Measurements from ENCODE around the gene ITPR2. TPM values are rescaled to one million over a fixed set of nuclear protein-coding genes. Genes with fewer than 3 reads are reported as not detected.

The ITPR2 gene
- polyA plus RNA-seq, 1 donor from 2014 or later, result 27.5 TPM

GRCh38 chr12:26861690-26862089, 28.7 kb upstream of the ITPR2 start:
- no peaks in the 10 kb centered on the region for H3K36me3 Mint-ChIP-seq
- H3K27me3 Mint-ChIP-seq, result no peaks in the 10 kb centered on the region
- no peak overlapping the region for H3K4me3 Mint-ChIP-seq
- H3K4me1 Mint-ChIP-seq, result peaks cover 0 to 3% (median 0%) of the 10 kb centered on the region in 3 donors
- H3K9me3 Mint-ChIP-seq, result peaks cover 0 to 3% (median 0%) of the 10 kb centered on the region in 3 donors
- H3K27ac Mint-ChIP-seq, result no peak overlapping the region

GRCh38 chr12:26857465-26858176, 24.6 kb upstream of the ITPR2 start:
- no peak overlapping the region for H3K4me3 Mint-ChIP-seq
- H3K27me3 Mint-ChIP-seq, result no peaks in the 10 kb centered on the region
- H3K36me3 Mint-ChIP-seq, result no peaks in the 10 kb centered on the region
- peaks cover 0 to 3% (median 0%) of the 10 kb centered on the region in 3 donors for H3K9me3 Mint-ChIP-seq
- H3K27ac Mint-ChIP-seq, result no peak overlapping the region
- no peaks in the 10 kb centered on the region for H3K4me1 Mint-ChIP-seq

- no peak overlapping the region for H3K27ac Mint-ChIP-seq
- H3K36me3 Mint-ChIP-seq, result no peaks in the 10 kb centered on the region
- H3K27me3 Mint-ChIP-seq, result no peaks in the 10 kb centered on the region
- no peak overlapping the region for H3K4me3 Mint-ChIP-seq
- H3K9me3 Mint-ChIP-seq, result no peaks in the 10 kb centered on the region
- no peaks in the 10 kb centered on the region for H3K4me1 Mint-ChIP-seq
Measured at GRCh38 chr12:26855337-26855736, 22.3 kb upstream of the ITPR2 start.

- H3K36me3 Mint-ChIP-seq, result no peaks in the 10 kb centered on the region
Measured at GRCh38 chr12:26854031-26854390, 21.0 kb upstream of the ITPR2 start.

DNA sequence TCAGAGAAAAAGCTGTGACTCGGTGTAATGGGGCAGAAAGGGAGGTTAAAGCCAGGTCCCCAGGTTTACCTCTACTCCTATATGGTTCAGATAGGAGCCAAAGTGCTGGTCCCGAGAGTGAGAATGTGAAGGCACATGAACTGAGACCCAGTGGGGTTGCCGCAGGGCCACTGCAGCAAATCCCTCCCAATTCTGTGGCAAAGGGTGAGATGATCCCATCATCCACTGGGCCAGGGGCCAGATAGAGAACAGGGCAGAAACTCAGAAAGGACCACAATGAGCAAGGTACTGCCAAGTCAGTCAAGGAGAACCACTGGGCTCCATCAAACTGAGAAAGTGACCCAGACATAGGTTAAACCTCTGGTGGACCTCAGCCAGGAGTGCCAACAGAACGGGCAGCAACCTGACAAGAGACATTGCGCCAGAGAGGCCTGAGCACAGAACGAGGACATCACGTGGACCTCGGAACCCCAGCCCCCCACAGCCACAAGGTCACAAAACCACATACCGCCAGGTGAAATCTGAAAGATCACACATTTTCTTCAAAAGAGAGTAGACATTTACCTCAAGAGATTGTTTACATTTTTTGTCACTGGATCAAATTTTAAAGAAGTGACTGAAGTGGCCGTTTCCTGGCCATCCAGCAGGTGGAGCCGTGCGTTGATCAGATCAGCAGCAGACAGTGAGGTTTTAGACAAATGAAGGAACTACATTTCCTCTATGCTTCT, 20.5 kb upstream of the ITPR2 start:
- Mint-ChIP-seq H3K27me3 (no peaks in the 10 kb centered on the region), H3K27ac (peak overlapping the region in 1 of 3 donors; percentile 43), H3K9me3 (no peaks in the 10 kb centered on the region), H3K36me3 (no peaks in the 10 kb centered on the region), H3K4me3 (no peak overlapping the region), H3K4me1 (peaks cover 0 to 4% (median 0%) of the 10 kb centered on the region in 3 donors)

More at GRCh38 chr12:26854031-26854390, 21.0 kb upstream of the ITPR2 start:
- Mint-ChIP-seq H3K9me3 (no peaks in the 10 kb centered on the region), H3K27ac (no peak overlapping the region), H3K27me3 (no peaks in the 10 kb centered on the region), H3K4me1 (peaks cover 0 to 4% (median 0%) of the 10 kb centered on the region in 3 donors), H3K4me3 (no peak overlapping the region)

DNA sequence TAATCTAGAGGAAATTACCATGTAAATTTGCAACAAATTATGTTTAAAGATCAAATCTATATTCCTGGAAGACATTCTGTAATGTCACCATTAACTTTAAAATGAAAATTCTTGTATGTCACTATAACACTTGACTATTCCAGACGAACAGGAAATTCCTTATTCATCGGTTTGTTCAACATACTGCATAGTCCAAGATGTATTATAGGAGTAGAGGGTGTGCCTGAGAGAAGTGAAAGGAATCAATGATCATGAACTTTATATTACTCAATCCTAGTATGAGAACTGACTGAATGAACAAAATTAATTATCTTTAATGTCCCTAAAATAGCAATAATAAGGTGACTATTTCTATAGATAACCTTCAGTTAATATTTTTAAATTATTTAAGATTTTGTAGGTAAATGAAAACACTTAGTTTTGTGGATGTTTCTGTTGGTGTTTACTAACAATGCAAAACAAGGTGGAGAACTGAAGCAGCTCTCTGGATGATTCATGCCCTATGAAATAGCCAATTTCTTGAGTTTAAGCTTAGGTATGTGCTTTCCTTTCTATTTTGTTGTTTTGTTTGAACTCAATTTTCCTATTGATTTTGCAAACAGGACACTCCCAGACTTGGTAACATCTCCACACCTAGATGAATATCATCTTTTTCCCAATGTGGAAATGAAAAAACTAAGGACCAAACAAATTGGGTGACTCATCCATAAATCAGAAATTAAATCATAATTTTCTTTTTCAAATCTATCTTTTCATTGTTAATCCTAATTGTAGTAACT, 18.2 kb upstream of the ITPR2 start:
- H3K4me3 Mint-ChIP-seq, result no peak overlapping the region
- no peaks in the 10 kb centered on the region for H3K9me3 Mint-ChIP-seq
- H3K36me3 Mint-ChIP-seq, result no peaks in the 10 kb centered on the region
- H3K4me1 Mint-ChIP-seq, result peaks cover 8 to 9% (median 9%) of the 10 kb centered on the region in 3 donors
- no peak overlapping the region for H3K27ac Mint-ChIP-seq
- no peaks in the 10 kb centered on the region for H3K27me3 Mint-ChIP-seq

DNA sequence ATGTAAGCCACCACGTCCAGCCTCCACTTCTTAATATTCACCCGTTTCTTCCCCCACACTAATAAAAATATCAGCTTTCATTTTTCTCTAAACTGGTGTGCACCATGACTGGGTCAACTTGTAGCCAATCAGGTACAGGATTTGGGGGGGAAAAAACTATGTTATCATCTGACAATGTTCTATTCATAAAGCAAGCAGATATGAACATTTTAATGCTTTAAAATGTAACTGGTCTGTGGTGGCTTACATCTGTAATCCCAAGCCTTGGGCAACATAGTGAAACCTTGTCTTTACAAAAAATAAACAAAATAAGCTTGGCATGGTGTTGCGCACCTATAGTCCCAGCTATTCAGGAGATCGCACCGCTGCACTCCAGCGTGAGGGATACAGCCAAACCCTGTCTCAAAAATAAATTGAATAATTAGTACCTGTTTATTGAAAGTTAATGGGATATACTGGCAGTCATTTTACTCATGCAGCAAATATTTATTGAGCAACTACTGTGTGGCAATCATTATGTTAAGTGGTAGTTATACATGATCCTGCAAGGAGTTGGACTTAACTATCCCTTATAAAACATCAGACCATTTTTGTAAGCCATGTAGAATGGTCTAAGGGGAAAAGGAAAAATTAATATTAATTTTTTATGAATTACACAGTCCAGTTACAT, 15.3 kb upstream of the ITPR2 start:
- Mint-ChIP-seq H3K36me3 (no peaks in the 10 kb centered on the region), H3K27me3 (no peaks in the 10 kb centered on the region), H3K27ac (no peak overlapping the region), H3K4me3 (no peak overlapping the region), H3K9me3 (no peaks in the 10 kb centered on the region), H3K4me1 (peaks cover 14 to 16% (median 15%) of the 10 kb centered on the region in 3 donors)

GRCh38 chr12:26847431-26847830, 14.4 kb upstream of the ITPR2 start:
- Mint-ChIP-seq H3K4me1 (peaks cover 14 to 16% (median 15%) of the 10 kb centered on the region in 3 donors), H3K9me3 (no peaks in the 10 kb centered on the region), H3K36me3 (no peaks in the 10 kb centered on the region), H3K4me3 (no peak overlapping the region), H3K27ac (peak overlapping the region in 1 of 3 donors; percentile 57), H3K27me3 (no peaks in the 10 kb centered on the region)

DNA sequence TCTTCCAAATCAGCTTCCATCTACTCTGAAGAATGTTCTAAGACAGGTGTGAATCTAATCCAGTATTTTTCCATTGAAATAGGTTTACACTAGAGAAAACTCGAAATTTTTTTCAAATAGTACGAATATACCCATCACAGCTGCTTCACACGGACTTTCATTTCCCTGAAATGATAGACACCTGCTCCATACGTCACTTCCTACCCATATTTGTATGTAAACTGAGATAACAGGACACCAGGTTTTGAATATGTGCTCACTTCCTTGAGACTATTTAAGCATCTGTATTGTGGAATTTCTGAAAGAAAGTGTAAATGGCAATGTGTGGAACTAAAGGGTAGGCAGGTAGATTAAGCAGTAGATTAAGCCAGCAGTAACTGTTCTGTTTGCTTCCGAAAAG, 13.4 kb upstream of the ITPR2 start:
- H3K27ac Mint-ChIP-seq, result peak overlapping the region; percentile 82 to 95 (median 91)
- H3K36me3 Mint-ChIP-seq, result no peaks in the 10 kb centered on the region
- peaks cover 14 to 19% (median 18%) of the 10 kb centered on the region in 3 donors for H3K4me1 Mint-ChIP-seq
- no peaks in the 10 kb centered on the region for H3K9me3 Mint-ChIP-seq
- no peaks in the 10 kb centered on the region for H3K27me3 Mint-ChIP-seq
- peak overlapping the region in 3 of 4 donors; percentile 45 to 71 (median 50) for H3K4me3 Mint-ChIP-seq

- Mint-ChIP-seq H3K4me3 (peak overlapping the region in 3 of 4 donors; percentile 45 to 71 (median 50)), H3K4me1 (peaks cover 17 to 21% (median 20%) of the 10 kb centered on the region in 3 donors), H3K36me3 (peaks cover 2% of the 10 kb centered on the region), H3K27ac (peak overlapping the region; percentile 82 to 95 (median 91)), H3K27me3 (no peaks in the 10 kb centered on the region), H3K9me3 (no peaks in the 10 kb centered on the region)
Measured at GRCh38 chr12:26845984-26846383, 13.0 kb upstream of the ITPR2 start.

DNA sequence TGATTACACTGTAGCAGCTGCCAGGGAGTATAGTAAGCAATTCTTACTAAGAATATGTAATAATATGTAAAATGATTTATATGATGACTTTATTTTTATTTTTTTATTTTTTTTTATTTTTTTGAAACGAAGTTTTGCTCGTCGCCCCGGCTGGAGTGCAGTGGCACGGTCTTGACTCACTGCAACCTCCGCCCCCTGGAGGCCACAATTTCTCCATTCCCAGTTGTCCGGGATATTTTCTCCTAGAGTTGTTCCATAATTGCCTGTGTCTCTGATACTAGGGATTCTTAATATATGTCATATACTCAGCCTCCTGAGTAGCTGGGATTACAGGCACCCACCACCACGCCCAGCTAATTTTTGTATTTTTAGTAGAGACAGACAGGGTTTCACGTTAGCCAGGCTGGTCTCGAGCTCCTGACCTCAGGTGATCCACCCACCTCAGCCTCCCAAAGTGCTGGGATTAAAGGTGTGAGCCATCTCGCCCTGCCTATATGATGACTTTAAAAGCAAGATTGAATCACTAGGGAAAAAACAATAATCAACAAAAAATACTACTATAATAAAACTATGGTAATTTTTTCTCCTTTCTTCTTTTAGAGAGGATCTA, 12.2 kb upstream of the ITPR2 start:
- no peaks in the 10 kb centered on the region for H3K9me3 Mint-ChIP-seq
- H3K27ac Mint-ChIP-seq, result peak overlapping the region in 2 of 3 donors; percentile 39 to 95
- H3K27me3 Mint-ChIP-seq, result no peaks in the 10 kb centered on the region
- H3K4me1 Mint-ChIP-seq, result peaks cover 17 to 21% (median 20%) of the 10 kb centered on the region in 3 donors
- peaks cover 2% of the 10 kb centered on the region for H3K36me3 Mint-ChIP-seq
- peak overlapping the region in 1 of 4 donors; percentile 50 for H3K4me3 Mint-ChIP-seq

- Mint-ChIP-seq H3K4me1 (peaks cover 17 to 21% (median 17%) of the 10 kb centered on the region in 3 donors), H3K36me3 (peaks cover 2% of the 10 kb centered on the region), H3K9me3 (no peaks in the 10 kb centered on the region), H3K27me3 (no peaks in the 10 kb centered on the region), H3K4me3 (no peak overlapping the region), H3K27ac (no peak overlapping the region)
Measured at GRCh38 chr12:26843311-26843710, 10.3 kb upstream of the ITPR2 start.

GRCh38 chr12:26841085-26841484, 8.1 kb upstream of the ITPR2 start:
- Mint-ChIP-seq H3K9me3 (no peaks in the 10 kb centered on the region), H3K36me3 (peaks cover 2% of the 10 kb centered on the region), H3K27ac (peak overlapping the region in 1 of 3 donors; percentile 42), H3K27me3 (no peaks in the 10 kb centered on the region), H3K4me1 (peaks cover 8 to 10% (median 9%) of the 10 kb centered on the region in 3 donors), H3K4me3 (no peak overlapping the region)

- H3K27ac Mint-ChIP-seq, result no peak overlapping the region
- peaks cover 2% of the 10 kb centered on the region for H3K36me3 Mint-ChIP-seq
- peaks cover 5 to 7% (median 5%) of the 10 kb centered on the region in 3 donors for H3K4me1 Mint-ChIP-seq
- H3K4me3 Mint-ChIP-seq, result no peak overlapping the region
- no peaks in the 10 kb centered on the region for H3K27me3 Mint-ChIP-seq
- H3K9me3 Mint-ChIP-seq, result no peaks in the 10 kb centered on the region
Measured at GRCh38 chr12:26839512-26839911, 6.5 kb upstream of the ITPR2 start.
